ENCODE data around the gene PIWIL1. TPM values are rescaled to one million over a fixed set of nuclear protein-coding genes. Genes with fewer than 3 reads are reported as not detected.
A peak's percentile ranks its signal among the peaks of the same experiment; 100 is the strongest.

Gene PIWIL1
- total and polyA plus RNA-seq, 11 donors = not detected

- intact Hi-C loops (cut with DNase I) = loop anchor here in 1 of 10 donors (5.0 kb wide), 1 partner anchor 361 kb away; no protein-coding TSS in a partner anchor
- H3K4me3 ChIP-seq = no peak overlapping the region
- H3K27ac ChIP-seq = no peak overlapping the region
- no peaks in the 10 kb centered on the region for H3K36me3 ChIP-seq
- H3K9me3 ChIP-seq = peaks cover 0 to 5% (median 0%) of the 10 kb centered on the region in 12 donors
- 48 to 55% (median 50%) methylated on average over 14 of the region's 14 CpGs for WGBS, 4 donors
- ATAC-seq (no peak), DNase-seq (no peak)
- no peaks in the 10 kb centered on the region for H3K4me1 ChIP-seq
- H3K27me3 ChIP-seq = peaks cover 0 to 8% (median 0%) of the 10 kb centered on the region in 9 donors
- TF ChIP-seq CTCF (IDR thresholded peaks at IDR 0.05) = no peak
- no peak for TF ChIP-seq POLR2A (IDR thresholded peaks at IDR 0.05)
Observed at GRCh38 chr12:130391186-130391585, 53.5 kb downstream of the PIWIL1 start.

DNA sequence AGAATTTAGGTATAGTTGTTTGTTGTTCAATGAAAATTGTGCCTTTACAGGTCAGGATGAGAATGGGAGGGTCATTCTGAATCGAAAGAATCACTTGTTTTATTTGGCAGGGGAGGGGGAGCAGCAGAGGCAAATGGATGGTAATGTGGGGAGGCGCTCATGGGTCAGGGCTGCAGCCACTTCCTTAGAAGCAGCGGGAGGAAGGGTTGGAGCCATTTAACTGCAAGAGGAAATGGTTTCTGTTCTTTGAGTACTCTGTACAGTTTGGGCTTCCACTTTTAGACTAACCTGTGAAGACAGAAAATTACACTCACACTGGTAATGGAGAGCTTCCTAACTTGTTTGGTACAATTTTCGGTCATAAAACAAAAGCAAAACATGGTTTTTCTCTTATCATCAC lies 57.2 kb downstream of the PIWIL1 start:
- no peaks in the 10 kb centered on the region for H3K9me3 ChIP-seq
- intact Hi-C loops (cut with DNase I) = loop anchor here in 1 of 10 donors (5.0 kb wide), 1 partner anchor 357 kb away; no protein-coding TSS in a partner anchor
- no peak overlapping the region for H3K27ac ChIP-seq
- no peak overlapping the region for H3K4me3 ChIP-seq
- no peak for DNase-seq
- H3K27me3 ChIP-seq = peaks cover 0 to 8% (median 0%) of the 10 kb centered on the region in 9 donors
- no peaks in the 10 kb centered on the region for H3K36me3 ChIP-seq
- no peak for ATAC-seq
- 43 to 48% (median 45%) methylated on average over 4 of the region's 4 CpGs for WGBS, 4 donors
- TF ChIP-seq CTCF (IDR thresholded peaks at IDR 0.05) = no peak
- no peak for TF ChIP-seq POLR2A (IDR thresholded peaks at IDR 0.05)
- no peaks in the 10 kb centered on the region for H3K4me1 ChIP-seq

DNA sequence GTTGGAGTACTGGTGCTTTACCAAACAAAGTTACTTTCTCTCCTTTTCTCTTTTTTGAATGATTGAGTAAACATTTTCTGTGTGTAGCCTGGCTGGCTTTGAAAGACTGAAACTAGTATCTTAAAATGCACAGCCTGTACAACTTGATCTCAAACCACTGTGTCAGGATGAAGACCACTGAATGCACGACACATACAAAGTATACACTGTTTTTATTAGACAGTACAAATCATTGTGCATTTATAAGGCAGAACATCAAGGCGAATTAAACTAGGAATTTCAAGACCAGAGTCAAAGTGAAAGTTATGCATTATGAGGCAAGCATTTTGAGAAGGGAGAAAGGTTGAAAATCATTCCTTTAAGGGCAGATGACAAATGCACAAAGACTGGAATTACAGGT lies 59.0 kb downstream of the PIWIL1 start:
- DNase-seq = no peak
- Histone ChIP-seq H3K4me1 (no peaks in the 10 kb centered on the region), H3K36me3 (no peaks in the 10 kb centered on the region), H3K9me3 (no peaks in the 10 kb centered on the region), H3K4me3 (no peak overlapping the region), H3K27me3 (peaks cover 0 to 8% (median 0%) of the 10 kb centered on the region in 9 donors), H3K27ac (no peak overlapping the region)
- intact Hi-C loops (cut with DNase I) = no loop called here
- no peak for ATAC-seq
- 69 to 88% (median 77%) methylated on average over 2 of the region's 2 CpGs for WGBS, 4 donors
- TF ChIP-seq POLR2A (IDR thresholded peaks at IDR 0.05) (no peak), CTCF (IDR thresholded peaks at IDR 0.05) (no peak)

- DNase-seq (peak in 1 of 5 donors; percentile 49), ATAC-seq (peak in 2 of 4 donors; percentile 60 to 62)
- TF ChIP-seq POLR2A (IDR thresholded peaks at IDR 0.05) (no peak), CTCF (IDR thresholded peaks at IDR 0.05) (no peak)
- Histone ChIP-seq H3K27ac (no peak overlapping the region), H3K4me3 (no peak overlapping the region), H3K9me3 (no peaks in the 10 kb centered on the region), H3K36me3 (no peaks in the 10 kb centered on the region), H3K4me1 (no peaks in the 10 kb centered on the region), H3K27me3 (peaks cover 0 to 20% (median 0%) of the 10 kb centered on the region in 9 donors)
- intact Hi-C loops (cut with DNase I) = no loop called here
- WGBS, 4 donors = 66 to 71% (median 68%) methylated on average over 12 of the region's 12 CpGs
Observed at GRCh38 chr12:130398100-130398848, 60.6 kb downstream of the PIWIL1 start.

Measured in heart left ventricle (tissue), 16 donors.